Islet of Langerhans (tissue), 1 donor: ENCODE data around the gene AFF2.

Experiments used
- FAIRE-seq: peaks from one replicate; lab custom pipeline; 2011; peaks lifted over from hg19 to GRCh38; lab: Jason Lieb, UNC

Gene AFF2

DNA sequence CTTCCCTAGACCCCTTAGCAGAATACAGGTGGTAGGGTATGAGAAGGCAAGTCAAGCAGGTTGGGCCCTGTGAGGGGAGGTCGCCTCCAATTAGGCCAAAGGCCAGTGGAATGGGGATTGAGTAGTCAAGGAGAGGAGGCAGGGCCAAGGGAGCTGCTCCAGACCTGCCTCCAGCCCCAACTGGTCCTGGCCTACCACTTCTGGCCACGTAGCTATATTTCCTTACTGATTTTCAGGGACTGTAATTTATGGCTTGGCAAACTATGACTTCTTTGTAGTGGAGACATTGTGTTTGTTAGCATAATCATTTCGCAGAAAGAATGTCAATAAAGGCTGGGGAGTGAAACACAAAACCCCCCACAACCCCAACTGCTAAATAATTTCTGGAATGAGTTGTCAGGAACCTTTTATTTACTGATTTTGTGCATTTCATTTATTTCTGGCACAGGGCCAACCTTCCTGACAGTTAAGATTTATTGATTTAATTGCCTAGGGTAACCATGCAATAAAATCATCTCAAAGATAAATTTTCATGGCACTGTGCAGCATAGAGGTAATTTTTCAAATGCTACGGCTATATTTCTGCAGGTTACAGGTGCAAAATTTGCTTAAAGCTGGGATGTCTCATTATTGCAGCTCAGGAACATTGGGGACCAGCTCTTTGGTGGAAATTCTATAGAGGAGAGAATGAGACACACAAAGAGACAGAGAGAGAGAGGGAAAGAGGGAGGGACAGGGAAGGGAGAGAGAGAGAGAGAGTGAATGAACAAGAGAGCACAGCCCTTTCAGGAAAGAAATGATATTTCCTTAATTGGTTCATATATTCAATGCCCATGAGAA, 509.8 kb downstream of the AFF2 start:
- no peak for FAIRE-seq

DNA sequence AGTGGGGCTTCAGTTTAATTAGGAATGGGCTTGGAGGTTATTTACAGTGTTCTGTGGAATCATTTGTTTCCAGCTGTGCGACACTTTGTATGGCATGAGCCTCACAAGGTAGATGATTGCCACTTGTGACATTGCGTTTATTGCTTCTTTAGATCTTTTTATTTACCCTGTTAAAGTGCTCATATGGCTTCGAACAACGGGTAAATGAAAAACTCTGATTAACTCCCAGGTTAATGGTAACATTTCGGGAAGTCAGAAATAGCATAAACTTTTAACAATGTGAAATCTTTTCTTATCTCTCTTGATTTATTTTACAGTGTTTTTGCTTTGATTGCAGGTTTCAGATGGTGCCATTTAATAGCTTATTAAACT, 510.4 kb downstream of the AFF2 start:
- FAIRE-seq, result no peak

DNA sequence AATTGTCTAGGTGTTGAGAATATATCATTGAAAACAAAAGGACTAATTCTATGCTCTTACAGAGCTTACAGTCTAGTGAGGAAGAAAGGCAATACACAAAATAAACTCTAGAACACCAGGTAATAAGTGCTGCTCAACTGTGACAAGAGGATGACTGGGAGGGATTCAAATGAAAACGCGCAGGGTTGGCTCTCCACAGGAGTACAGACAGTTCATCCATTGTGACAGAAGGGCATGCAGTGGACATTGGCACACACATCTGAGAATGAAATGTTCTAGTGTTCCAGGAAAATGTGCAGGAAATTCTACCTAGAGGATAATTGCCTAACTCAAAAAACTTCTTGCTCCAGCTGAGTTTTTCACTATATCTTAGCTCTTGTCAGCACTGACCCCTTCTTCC, 512.7 kb downstream of the AFF2 start:
- no peak for FAIRE-seq

DNA sequence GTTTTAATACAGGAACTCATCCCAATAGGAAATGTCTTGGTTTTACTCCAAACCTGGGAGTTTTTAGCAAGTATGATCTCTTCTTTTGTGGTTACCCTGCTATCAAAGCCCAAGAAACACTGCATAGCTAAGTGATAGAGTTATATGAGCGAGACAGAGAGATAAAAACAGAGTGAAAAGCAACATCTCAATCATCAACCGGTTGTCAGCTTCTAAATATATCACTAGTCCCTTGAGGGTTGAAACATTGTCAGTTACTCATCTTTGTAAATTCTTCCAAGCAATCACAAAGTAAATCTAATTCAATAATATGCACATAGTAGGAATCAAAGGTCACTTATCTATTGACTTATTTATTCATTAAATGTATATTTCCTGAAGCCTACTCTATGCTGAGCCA, 520.7 kb downstream of the AFF2 start:
- FAIRE-seq, result no peak

DNA sequence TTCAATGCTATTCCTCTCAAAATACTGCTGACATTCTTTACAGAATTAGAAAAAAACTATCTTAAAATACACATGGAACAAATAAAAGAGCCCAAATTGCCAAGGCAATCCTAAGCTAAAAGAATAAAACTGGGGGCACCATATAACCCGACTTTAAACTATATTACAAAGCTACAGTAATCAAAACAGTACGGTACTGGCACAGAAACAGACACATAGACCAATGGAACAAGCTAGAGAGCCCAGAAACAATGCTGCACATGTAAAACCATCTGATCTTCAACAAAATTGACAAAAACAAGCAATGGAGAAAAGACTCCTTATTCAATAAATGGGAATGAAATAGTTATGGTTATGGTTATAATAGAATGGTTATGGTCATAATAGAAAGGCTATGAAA, 522.1 kb downstream of the AFF2 start:
- no peak for FAIRE-seq

DNA sequence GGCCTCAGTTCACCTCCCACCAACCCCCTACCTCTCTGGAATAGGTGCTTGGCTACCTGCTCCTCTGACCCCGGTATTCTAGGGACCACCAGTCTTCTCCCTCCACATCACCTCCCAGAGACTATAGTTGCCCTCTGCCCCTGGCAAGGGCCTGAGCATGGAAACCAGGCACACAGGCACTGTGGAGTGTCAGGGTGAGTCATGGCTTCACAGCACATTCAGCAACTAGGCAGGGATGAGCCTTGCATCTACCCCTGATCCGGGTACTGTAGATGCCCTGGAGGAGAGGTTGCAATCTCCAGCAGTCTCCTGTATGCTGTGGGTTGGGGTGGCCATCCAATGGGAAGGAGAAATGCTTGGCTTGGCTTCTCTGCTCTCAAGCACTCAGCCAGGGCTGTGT, 532.0 kb downstream of the AFF2 start:
- FAIRE-seq, result no peak

DNA sequence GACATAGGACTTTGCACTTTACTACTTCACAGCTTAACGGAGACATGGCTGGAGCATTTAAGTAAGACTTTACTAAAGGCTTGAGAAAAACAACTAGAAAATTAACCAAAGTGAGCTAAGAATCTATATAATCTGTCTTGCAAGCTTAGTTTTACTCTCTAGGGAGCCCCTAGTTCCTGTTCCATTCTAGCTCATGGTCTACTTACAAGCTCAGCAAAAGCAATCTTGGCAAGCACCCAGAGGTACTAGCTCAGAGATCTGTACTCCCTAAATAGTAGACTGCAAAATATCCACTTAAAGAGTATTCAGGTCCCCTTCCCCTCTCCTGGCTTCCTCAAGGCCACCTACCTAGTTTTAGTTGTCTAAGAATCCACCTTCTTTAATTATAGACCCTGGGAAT, 535.7 kb downstream of the AFF2 start:
- FAIRE-seq, result no peak

DNA sequence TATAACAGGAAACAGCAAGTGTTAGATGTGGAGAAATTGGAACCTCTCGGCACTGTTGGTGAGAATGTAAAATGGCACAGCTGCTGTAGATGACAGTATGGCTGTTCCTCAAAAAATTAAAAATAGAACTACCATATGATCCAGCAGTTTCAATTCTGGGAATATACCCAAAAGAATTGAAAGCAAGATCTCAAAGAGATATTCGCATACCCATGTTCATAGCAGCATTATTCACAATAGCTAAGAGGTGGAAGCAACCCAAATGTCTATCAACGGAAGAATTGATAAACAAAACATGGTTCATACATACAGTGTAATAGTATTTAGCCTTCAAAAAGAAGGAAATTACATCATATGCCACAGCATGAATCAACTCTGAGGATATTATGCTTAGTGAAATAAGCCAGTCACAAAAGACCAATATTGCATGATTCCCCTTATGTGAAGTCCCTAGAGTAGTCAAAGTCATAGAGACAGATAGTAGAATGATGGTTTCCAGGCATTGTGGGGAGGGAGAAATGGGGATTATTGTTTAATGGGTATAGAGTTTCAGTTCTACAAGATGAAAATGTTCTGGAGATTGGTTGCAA, 537.0 kb downstream of the AFF2 start:
- no peak for FAIRE-seq

DNA sequence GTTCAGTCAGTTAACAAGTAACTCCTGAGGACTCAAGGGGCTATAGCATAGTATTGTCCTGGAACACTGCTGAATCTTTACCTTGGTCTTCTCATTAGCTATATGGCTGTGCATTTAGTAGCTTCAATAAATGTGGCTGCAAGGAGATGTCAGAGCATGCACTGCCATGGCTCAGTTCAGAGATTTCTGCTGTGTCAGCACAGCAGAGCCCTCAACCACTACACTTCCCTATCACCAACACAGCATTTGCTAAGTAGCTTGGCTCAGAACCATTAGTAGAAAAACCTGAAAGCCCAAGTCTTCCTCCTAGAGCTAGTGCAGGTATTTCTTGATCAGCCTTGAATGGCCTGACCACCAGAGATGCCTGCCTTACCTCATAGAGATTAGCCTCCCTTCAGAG, 538.6 kb downstream of the AFF2 start:
- no peak for FAIRE-seq

DNA sequence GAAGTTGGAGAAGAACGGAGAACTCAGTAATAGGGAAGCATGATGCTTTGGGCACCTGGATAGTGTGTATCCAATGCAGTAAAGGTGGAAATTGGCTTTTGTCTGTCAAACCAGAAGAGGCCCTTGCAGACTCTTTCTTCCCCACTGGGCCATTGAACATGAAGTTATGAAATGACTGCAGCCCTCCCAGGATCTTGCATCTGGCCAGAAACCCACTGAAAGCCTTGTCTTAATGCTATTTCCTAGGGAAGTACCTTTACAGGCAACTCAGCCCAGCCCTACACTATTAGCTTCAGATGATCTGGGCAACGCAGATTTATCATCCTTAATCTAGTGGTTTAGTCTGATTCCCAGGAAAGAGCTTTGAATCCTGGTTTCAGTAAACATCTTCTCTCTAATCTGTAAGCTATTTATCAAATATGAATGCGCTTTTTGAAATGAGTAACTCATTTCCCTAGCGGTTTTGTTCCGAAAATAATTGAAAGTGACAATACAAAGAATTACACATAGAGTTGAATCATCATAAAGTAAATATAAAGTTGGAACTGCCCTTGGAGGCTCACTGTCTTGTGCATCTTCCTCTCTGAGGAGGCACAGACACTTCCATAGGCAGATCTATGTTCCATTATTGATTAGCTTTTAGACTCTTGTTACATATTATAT, 540.6 kb downstream of the AFF2 start:
- FAIRE-seq, result no peak

DNA sequence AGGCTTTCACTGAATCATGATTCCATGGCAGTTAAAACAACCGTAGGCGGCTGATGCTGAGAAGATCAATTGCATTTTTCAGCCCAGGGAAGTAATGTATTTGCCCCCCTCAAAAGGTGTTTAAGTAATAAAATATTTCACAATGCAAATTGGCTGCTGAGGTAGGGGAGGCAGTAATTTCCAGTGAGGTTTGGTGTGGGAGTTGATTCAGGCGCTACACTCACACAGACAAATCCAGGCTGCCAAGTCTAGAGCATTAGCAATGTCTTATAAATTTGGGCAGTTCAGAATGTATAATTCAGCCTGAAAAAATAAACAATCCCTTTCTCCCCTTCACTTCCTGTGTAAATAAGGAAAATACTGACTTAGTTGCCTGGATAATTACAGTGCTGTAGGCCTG, 543.0 kb downstream of the AFF2 start:
- no peak for FAIRE-seq

DNA sequence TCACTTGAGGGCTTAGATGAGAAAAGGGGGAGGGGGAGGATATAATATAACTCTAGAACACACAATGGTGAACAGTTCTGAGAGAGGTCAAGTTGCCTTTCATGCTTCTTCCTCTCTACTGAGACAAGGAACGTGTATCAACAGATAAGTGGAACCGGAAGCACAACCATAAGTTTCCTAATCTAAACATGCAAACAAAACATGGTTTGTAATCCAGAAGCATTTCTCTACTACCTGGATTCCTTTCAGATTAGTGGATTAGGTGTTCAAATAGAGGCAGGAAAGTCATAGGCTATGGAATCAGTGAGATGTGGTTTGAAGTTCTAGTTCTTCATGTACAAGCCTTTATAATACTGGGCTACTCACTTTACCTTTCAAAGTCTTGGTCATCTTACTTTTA, 544.1 kb downstream of the AFF2 start:
- no peak for FAIRE-seq

DNA sequence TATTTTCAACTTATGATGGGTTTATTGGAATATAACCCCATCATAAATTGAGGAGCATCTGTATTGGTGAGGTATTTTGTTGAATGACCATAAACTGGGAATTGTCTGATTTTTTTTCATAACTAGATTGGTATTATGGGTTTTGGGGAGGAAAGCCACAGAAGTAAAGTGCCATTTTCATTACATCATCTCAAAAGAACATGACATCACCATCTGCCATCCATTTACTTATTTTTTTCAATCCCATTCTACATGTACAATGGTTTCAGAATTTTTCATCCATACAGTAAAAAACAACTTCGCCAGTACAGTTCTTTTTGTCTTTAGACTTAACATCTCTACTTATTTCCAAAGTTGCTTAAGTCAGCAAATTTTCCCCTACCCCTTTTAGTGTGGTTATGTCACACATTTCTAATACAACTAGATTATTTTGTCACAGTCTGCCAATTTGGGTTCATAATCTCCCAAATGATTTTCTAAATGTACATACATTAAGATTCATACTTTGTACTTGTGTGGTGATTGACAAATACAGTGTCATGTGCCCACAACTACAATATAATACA, 545.3 kb downstream of the AFF2 start:
- FAIRE-seq, result no peak
